ENCODE data around the gene APOC1.

GRCh38 chr19:44883922-44884321, 30.5 kb upstream of the APOC1 start:
- TF ChIP-seq CTCF (IDR thresholded peaks at IDR 0.05), result no peak
- TF ChIP-seq POLR2A (IDR thresholded peaks at IDR 0.05), result no peak

Data from ovary (tissue), 3 donors.